OCI-LY7 (cell line): ENCODE data around the gene FNDC5. TPM values are rescaled to one million over a fixed set of nuclear protein-coding genes. Genes with fewer than 3 reads are reported as not detected.

Experiments used
- BruUV-seq: library from RNA; stranded (reverse); fragments of 400-500 nt; replicated peaks from 2 replicates; lab custom pipeline; 2021; lab: Mats Ljungman, UMichigan
- CTCF ChIA-PET: fragments of 300-600 bp; sonication (Branson Sonifier 250); formaldehyde crosslinking; loops from one replicate; lab custom pipeline; 2022; ENCODE audit warnings: antibody characterized with exemption; ENCODE audit not compliant: unreplicated experiment; lab: Charles Lee
- POLR2A ChIA-PET: fragments of 300-600 bp; sonication (Branson Sonifier 250); formaldehyde crosslinking; loops from one replicate; lab custom pipeline; 2022; ENCODE audit warnings: antibody characterized with exemption; lab: Charles Lee
- DNase-seq: peaks from one replicate; pipeline ENCODE4 v3.0.0-alpha.2; 2015; ENCODE audit warnings: low spot score
- H2AFZ ChIP-seq: fragments of 200-600 bp; sonication (generic), shearing (Covaris generic); 2 replicates; pipeline ENCODE4 v1.6.1; 2014; ENCODE audit warnings: mild to moderate bottlenecking, antibody characterized with exemption, low read length, moderate library complexity
- H3K27ac ChIP-seq: fragments of 200-600 bp; sonication (generic); 2 replicates; pipeline ENCODE4 v1.5.1; 2014; ENCODE audit warnings: mixed run types, low read depth, mild to moderate bottlenecking, moderate library complexity, low read length, inconsistent platforms; ENCODE audit not compliant: poor library complexity, severe bottlenecking
- H3K36me3 ChIP-seq: fragments of 200-600 bp; sonication (generic); 2 replicates; pipeline ENCODE4 v1.6.1; 2014; ENCODE audit warnings: mild to moderate bottlenecking, antibody characterized with exemption, low read length, moderate library complexity, mixed read lengths; ENCODE audit not compliant: insufficient read depth
- H3K4me1 ChIP-seq: fragments of 200-600 bp; sonication (generic); 2 replicates; pipeline ENCODE4 v1.5.1; 2014; ENCODE audit warnings: mild to moderate bottlenecking, low read length; ENCODE audit not compliant: insufficient read depth, poor library complexity, severe bottlenecking
- H3K4me2 ChIP-seq: fragments of 200-600 bp; sonication (generic); 2 replicates; pipeline ENCODE4 v1.6.1; 2014; ENCODE audit warnings: mild to moderate bottlenecking, low read length
- H3K4me3 ChIP-seq: fragments of 200-600 bp; sonication (generic); 2 replicates; pipeline ENCODE4 v1.5.1; 2014; ENCODE audit warnings: mild to moderate bottlenecking, low read depth, low read length; ENCODE audit not compliant: poor library complexity, severe bottlenecking
- H3K79me2 ChIP-seq: fragments of 200-600 bp; sonication (generic); 2 replicates; pipeline ENCODE4 v1.6.1; 2016; ENCODE audit warnings: low read depth, mild to moderate bottlenecking, low read length, moderate library complexity, mixed read lengths; ENCODE audit not compliant: insufficient read depth
- H3K9me2 ChIP-seq: fragments of 200-600 bp; sonication (generic); 2 replicates; pipeline ENCODE4 v1.6.1; 2016; ENCODE audit warnings: mild to moderate bottlenecking, low read length, mixed read lengths; ENCODE audit not compliant: insufficient read depth
- H3K9me3 ChIP-seq: fragments of 200-600 bp; sonication (generic); 2 replicates; pipeline ENCODE4 v1.6.1; 2014; ENCODE audit warnings: mild to moderate bottlenecking, mixed run types, low read length, mixed read lengths
- H4K20me1 ChIP-seq: fragments of 200-600 bp; sonication (generic); 2 replicates; pipeline ENCODE4 v1.6.1; 2014; ENCODE audit warnings: mild to moderate bottlenecking, antibody characterized with exemption, low read length, moderate library complexity, mixed read lengths; ENCODE audit not compliant: insufficient read depth
- CTCF ChIP-seq: fragments of 200-600 bp; sonication (generic); conservative IDR thresholded peaks from 2 replicates; pipeline ENCODE4 v1.5.1; 2014; ENCODE audit warnings: mild to moderate bottlenecking, antibody characterized with exemption, low read length, moderate library complexity, mixed read lengths
- EZH2phosphoT487 ChIP-seq: fragments of 200-600 bp; sonication (generic); IDR thresholded peaks from 2 replicates; pipeline ENCODE4 v1.6.1; 2018; ENCODE audit warnings: low read depth, borderline replicate concordance, mild to moderate bottlenecking, mixed run types, antibody characterized with exemption, low read length, moderate library complexity, mixed read lengths
- intact Hi-C: fragments of 100-400 bp; cut with micrococcal nuclease; formaldehyde crosslinking; loops from one replicate; pipeline ENCODE4 v1.10.0; 2022; ENCODE audit not compliant: unreplicated experiment
- total RNA-seq, 2 experiments: library from RNA; depleted of rRNA in 1 of 2; stranded (reverse); fragments of >200 nt in 1 of 2; shearing (Covaris generic) in 1 of 2; gene quantifications; 2 replicates each; pipeline ENCODE4 v1.2.3, GENCODE V29; 2014 to 2022

The FNDC5 gene
- total RNA-seq, 2 experiments from 2014 or later, result not detected

- H2AFZ ChIP-seq, result no peak overlapping the region
- intact Hi-C loops, result no loop called here
- no TSS peak for BruUV-seq
- peaks cover 14% of the 10 kb centered on the region for H3K36me3 ChIP-seq
- no peak for DNase-seq
- H3K27ac ChIP-seq, result no peak overlapping the region
- no peaks in the 10 kb centered on the region for H3K79me2 ChIP-seq
- no peaks in the 10 kb centered on the region for H4K20me1 ChIP-seq
- TF ChIP-seq CTCF (no peak), EZH2phosphoT487 (no peak)
- H3K9me3 ChIP-seq, result no peaks in the 10 kb centered on the region
- no peak overlapping the region for H3K4me2 ChIP-seq
- H3K4me1 ChIP-seq, result peaks cover 14% of the 10 kb centered on the region
- no peak overlapping the region for H3K4me3 ChIP-seq
- H3K9me2 ChIP-seq, result no peaks in the 10 kb centered on the region
- CTCF ChIA-PET, result interaction anchor here (1.0 kb wide), 1 partner anchor 24 kb away, joined by 3 read pairs; no protein-coding TSS in a partner anchor
- POLR2A ChIA-PET, result interaction anchor here (0.6 kb wide), 1 partner anchor 322 kb away, joined by 4 read pairs; no protein-coding TSS in a partner anchor
Measured at GRCh38 chr1:32867151-32867550, 3.6 kb downstream of the FNDC5 start.

GRCh38 chr1:32865639-32866405, 4.9 kb downstream of the FNDC5 start:
- H3K9me2 ChIP-seq, result no peaks in the 10 kb centered on the region
- no peaks in the 10 kb centered on the region for H4K20me1 ChIP-seq
- no peak for DNase-seq
- peaks cover 21% of the 10 kb centered on the region for H3K36me3 ChIP-seq
- no TSS peak for BruUV-seq
- H2AFZ ChIP-seq, result no peak overlapping the region
- no peak overlapping the region for H3K27ac ChIP-seq
- no peak overlapping the region for H3K4me2 ChIP-seq
- ChIA-PET POLR2A (no interaction called here), CTCF (no interaction called here)
- H3K4me3 ChIP-seq, result no peak overlapping the region
- no peak for TF ChIP-seq CTCF
- TF ChIP-seq EZH2phosphoT487, result no peak
- no peaks in the 10 kb centered on the region for H3K9me3 ChIP-seq
- intact Hi-C loops, result no loop called here
- H3K79me2 ChIP-seq, result no peaks in the 10 kb centered on the region
- peaks cover under 1% of the 10 kb centered on the region for H3K4me1 ChIP-seq

- no peaks in the 10 kb centered on the region for H3K79me2 ChIP-seq
- intact Hi-C loops, result no loop called here
- H3K9me2 ChIP-seq, result no peaks in the 10 kb centered on the region
- CTCF ChIA-PET, result no interaction called here
- BruUV-seq, result no TSS peak
- no peaks in the 10 kb centered on the region for H3K4me1 ChIP-seq
- H2AFZ ChIP-seq, result no peak overlapping the region
- H3K4me3 ChIP-seq, result no peak overlapping the region
- peaks cover 30% of the 10 kb centered on the region for H3K36me3 ChIP-seq
- H3K27ac ChIP-seq, result no peak overlapping the region
- no peak for DNase-seq
- H3K4me2 ChIP-seq, result no peak overlapping the region
- no peaks in the 10 kb centered on the region for H4K20me1 ChIP-seq
- H3K9me3 ChIP-seq, result no peaks in the 10 kb centered on the region
- no peak for TF ChIP-seq CTCF
- no peak for TF ChIP-seq EZH2phosphoT487
- POLR2A ChIA-PET, result no interaction called here
Measured at GRCh38 chr1:32864375-32865019, 6.2 kb downstream of the FNDC5 start.
